ENCODE measurements around the gene PCNX2. TPM values are rescaled to one million over a fixed set of nuclear protein-coding genes. Genes with fewer than 3 reads are reported as not detected.

PCNX2 gene
- total RNA-seq, 1 experiment from 2014 or later = 15.3 TPM

DNA sequence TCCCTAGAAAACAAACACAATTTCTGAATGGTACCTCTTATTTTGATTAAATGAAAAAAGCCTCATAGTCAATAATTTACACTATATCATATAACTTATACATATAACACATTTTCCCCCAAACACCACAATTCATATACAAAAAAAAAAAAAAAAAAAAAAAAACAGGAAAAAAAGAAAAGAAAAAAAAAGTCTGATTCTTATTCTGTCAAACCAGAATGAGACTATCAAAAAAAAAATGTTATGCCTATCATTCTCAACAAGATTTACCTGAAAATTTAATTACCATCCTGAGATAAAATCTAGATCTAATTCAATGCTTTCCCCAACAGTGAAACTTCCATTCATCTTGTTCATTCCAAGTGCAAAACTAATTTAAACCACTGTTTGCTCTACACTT, 86.8 kb downstream of the PCNX2 start:
- CTCF ChIA-PET = no interaction called here
- BruUV-seq (replicated peaks) = no TSS peak
- Histone ChIP-seq H3K27me3 (ENCODE audit: insufficient read depth, low read length) (no peaks in the 10 kb centered on the region), H3K4me3 (replicated peaks in 1 of 2; ENCODE audit: low read depth in 1 of 2, low read length in 2 of 2) (no peak overlapping the region), H3K27ac (ENCODE audit: low read depth, low read length) (no peak overlapping the region), H3K4me2 (ENCODE audit: low read length) (no peak overlapping the region), H3K9me2 (ENCODE audit: insufficient read depth) (no peaks in the 10 kb centered on the region), H2AFZ (ENCODE audit: low read depth, low read length, poor library complexity, severe bottlenecking) (no peak overlapping the region), H3K36me3 (ENCODE audit: control insufficient read depth in 1 of 2, insufficient read depth in 2 of 2, low read length in 2 of 2) (no peaks in the 10 kb centered on the region; a peak in 1 of 4 replicates), H3K4me1 (ENCODE audit: control insufficient read depth in 1 of 2, insufficient read depth in 2 of 2, low read length in 2 of 2) (no peaks in the 10 kb centered on the region), H4K20me1 (ENCODE audit: insufficient read depth) (no peaks in the 10 kb centered on the region), H3K9me3 (ENCODE audit: control insufficient read depth in 1 of 2, insufficient read depth in 1 of 2, low read depth in 1 of 2, low read length in 2 of 2) (no peaks in the 10 kb centered on the region), H3K9ac (ENCODE audit: low read length) (no peak overlapping the region), H3K79me2 (ENCODE audit: insufficient read depth, low read length) (no peaks in the 10 kb centered on the region)
- ATAC-seq (no peak), DNase-seq (ENCODE audit: low read depth, low spot score) (no peak)
- POLR2A ChIA-PET = no interaction called here
- RAD21 ChIA-PET (ENCODE audit: low non-redundant PET in 1 of 2, low total read pairs in 2 of 2, uncharacterized antibody in 2 of 2, unreplicated experiment in 2 of 2) = no interaction called here
- no peak for TF ChIP-seq POLR2A (IDR thresholded peaks at IDR 0.05; ENCODE audit: borderline replicate concordance, extremely low read depth, insufficient read depth, insufficient read length)
- no peak for TF ChIP-seq CEBPB (IDR thresholded peaks at IDR 0.05; ENCODE audit: low read depth)
- no peak for TF ChIP-seq POLR2AphosphoS5 (IDR thresholded peaks at IDR 0.05; ENCODE audit: low read depth, low read length)
- TF ChIP-seq, protein P1, sequence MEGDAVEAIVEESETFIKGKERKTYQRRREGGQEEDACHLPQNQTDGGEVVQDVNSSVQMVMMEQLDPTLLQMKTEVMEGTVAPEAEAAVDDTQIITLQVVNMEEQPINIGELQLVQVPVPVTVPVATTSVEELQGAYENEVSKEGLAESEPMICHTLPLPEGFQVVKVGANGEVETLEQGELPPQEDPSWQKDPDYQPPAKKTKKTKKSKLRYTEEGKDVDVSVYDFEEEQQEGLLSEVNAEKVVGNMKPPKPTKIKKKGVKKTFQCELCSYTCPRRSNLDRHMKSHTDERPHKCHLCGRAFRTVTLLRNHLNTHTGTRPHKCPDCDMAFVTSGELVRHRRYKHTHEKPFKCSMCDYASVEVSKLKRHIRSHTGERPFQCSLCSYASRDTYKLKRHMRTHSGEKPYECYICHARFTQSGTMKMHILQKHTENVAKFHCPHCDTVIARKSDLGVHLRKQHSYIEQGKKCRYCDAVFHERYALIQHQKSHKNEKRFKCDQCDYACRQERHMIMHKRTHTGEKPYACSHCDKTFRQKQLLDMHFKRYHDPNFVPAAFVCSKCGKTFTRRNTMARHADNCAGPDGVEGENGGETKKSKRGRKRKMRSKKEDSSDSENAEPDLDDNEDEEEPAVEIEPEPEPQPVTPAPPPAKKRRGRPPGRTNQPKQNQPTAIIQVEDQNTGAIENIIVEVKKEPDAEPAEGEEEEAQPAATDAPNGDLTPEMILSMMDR (IDR thresholded peaks at IDR 0.05 in 2 of 3, conservative IDR thresholded peaks at IDR 0.05 in 1 of 3; ENCODE audit: borderline replicate concordance in 1 of 3, insufficient read depth in 1 of 3, low read depth in 2 of 3, low read length in 2 of 3) = no peak
- TF ChIP-seq, protein P2, sequence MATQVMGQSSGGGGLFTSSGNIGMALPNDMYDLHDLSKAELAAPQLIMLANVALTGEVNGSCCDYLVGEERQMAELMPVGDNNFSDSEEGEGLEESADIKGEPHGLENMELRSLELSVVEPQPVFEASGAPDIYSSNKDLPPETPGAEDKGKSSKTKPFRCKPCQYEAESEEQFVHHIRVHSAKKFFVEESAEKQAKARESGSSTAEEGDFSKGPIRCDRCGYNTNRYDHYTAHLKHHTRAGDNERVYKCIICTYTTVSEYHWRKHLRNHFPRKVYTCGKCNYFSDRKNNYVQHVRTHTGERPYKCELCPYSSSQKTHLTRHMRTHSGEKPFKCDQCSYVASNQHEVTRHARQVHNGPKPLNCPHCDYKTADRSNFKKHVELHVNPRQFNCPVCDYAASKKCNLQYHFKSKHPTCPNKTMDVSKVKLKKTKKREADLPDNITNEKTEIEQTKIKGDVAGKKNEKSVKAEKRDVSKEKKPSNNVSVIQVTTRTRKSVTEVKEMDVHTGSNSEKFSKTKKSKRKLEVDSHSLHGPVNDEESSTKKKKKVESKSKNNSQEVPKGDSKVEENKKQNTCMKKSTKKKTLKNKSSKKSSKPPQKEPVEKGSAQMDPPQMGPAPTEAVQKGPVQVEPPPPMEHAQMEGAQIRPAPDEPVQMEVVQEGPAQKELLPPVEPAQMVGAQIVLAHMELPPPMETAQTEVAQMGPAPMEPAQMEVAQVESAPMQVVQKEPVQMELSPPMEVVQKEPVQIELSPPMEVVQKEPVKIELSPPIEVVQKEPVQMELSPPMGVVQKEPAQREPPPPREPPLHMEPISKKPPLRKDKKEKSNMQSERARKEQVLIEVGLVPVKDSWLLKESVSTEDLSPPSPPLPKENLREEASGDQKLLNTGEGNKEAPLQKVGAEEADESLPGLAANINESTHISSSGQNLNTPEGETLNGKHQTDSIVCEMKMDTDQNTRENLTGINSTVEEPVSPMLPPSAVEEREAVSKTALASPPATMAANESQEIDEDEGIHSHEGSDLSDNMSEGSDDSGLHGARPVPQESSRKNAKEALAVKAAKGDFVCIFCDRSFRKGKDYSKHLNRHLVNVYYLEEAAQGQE (IDR thresholded peaks at IDR 0.05; ENCODE audit: low read depth) = no peak
- TF ChIP-seq YY1 (IDR thresholded peaks at IDR 0.05; ENCODE audit: extremely low read depth, insufficient replicate concordance, low read depth, low read length) = no peak
- TF ChIP-seq ZFX (IDR thresholded peaks at IDR 0.05) = no peak
- TF ChIP-seq ELF1 (IDR thresholded peaks at IDR 0.05; ENCODE audit: borderline replicate concordance, low read depth) = no peak
- TF ChIP-seq, protein P3, sequence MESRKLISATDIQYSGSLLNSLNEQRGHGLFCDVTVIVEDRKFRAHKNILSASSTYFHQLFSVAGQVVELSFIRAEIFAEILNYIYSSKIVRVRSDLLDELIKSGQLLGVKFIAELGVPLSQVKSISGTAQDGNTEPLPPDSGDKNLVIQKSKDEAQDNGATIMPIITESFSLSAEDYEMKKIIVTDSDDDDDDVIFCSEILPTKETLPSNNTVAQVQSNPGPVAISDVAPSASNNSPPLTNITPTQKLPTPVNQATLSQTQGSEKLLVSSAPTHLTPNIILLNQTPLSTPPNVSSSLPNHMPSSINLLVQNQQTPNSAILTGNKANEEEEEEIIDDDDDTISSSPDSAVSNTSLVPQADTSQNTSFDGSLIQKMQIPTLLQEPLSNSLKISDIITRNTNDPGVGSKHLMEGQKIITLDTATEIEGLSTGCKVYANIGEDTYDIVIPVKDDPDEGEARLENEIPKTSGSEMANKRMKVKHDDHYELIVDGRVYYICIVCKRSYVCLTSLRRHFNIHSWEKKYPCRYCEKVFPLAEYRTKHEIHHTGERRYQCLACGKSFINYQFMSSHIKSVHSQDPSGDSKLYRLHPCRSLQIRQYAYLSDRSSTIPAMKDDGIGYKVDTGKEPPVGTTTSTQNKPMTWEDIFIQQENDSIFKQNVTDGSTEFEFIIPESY (IDR thresholded peaks at IDR 0.05; ENCODE audit: extremely low read depth, insufficient replicate concordance, low read length) = no peak
- intact Hi-C loops (cut with micrococcal nuclease) = no loop called here

Measured in HCT116 (cell line).